ENCODE measurements around the gene DNAH2. TPM values are rescaled to one million over a fixed set of nuclear protein-coding genes. Genes with fewer than 3 reads are reported as not detected.
A peak's percentile ranks its signal among the peaks of the same experiment; 100 is the strongest.

DNAH2 gene
- total RNA-seq, 4 donors from 2014 or later = under 0.01 to 1.4 (median under 0.01) TPM

- Histone ChIP-seq H3K27me3 (no peaks in the 10 kb centered on the region), H3K4me1 (peaks cover 0 to 66% (median 41%) of the 10 kb centered on the region in 4 donors), H3K9me3 (no peaks in the 10 kb centered on the region), H3K27ac (peak overlapping the region; percentile 96 to 99 (median 98)), H3K4me3 (peak overlapping the region in 2 of 4 donors; percentile 22 to 29), H3K36me3 (no peaks in the 10 kb centered on the region)
- WGBS, 2 donors = 14 to 19% methylated on average over 8 to 11 of the region's 12 CpGs
- TF ChIP-seq, protein P1, sequence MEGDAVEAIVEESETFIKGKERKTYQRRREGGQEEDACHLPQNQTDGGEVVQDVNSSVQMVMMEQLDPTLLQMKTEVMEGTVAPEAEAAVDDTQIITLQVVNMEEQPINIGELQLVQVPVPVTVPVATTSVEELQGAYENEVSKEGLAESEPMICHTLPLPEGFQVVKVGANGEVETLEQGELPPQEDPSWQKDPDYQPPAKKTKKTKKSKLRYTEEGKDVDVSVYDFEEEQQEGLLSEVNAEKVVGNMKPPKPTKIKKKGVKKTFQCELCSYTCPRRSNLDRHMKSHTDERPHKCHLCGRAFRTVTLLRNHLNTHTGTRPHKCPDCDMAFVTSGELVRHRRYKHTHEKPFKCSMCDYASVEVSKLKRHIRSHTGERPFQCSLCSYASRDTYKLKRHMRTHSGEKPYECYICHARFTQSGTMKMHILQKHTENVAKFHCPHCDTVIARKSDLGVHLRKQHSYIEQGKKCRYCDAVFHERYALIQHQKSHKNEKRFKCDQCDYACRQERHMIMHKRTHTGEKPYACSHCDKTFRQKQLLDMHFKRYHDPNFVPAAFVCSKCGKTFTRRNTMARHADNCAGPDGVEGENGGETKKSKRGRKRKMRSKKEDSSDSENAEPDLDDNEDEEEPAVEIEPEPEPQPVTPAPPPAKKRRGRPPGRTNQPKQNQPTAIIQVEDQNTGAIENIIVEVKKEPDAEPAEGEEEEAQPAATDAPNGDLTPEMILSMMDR (IDR thresholded peaks at IDR 0.05) = no peak
- no peak for TF ChIP-seq POLR2A (IDR thresholded peaks at IDR 0.05)
- no peak for TF ChIP-seq EP300 (IDR thresholded peaks at IDR 0.05)
- no peak for DNase-seq (ENCODE audit: low spot score in 2 of 2)
These were observed 120.8 kb downstream of the DNAH2 start for GRCh38 chr17:7838090-7839075.

DNA sequence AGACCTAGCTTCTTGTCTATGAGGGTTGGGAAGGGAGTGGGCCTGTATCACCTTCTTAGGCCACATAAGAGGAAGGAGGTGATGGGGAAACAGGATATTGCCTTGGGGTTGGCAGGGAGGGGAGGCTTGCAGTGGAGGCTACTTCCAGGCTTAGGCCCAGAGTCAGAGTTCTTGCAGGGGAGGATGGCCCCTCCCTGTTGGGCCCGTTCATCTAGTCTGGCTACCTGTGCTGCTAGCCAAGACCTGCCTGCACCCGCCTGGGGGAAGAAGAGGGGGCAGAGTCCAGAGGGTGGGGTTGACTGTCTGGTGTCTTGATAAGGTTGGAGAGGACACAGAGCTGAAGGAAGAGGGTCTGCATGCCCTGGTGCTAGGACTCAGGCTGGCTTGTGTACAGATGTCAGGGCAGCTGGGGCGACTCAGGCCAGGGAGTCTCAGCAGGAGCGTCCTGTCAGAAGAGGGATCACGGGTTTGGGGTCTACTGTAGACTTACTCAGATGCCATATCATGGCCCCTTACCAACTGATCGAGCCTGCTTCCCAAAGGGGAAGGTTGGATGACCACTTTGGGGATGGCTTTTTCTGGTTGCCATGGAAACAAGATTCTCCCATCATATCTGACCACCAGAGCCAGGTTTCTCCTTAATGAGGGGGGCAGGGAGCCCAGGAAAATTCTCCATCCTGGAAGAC is 121.8 kb downstream of the DNAH2 start:
- H3K27me3 ChIP-seq = no peaks in the 10 kb centered on the region
- no peaks in the 10 kb centered on the region for H3K36me3 ChIP-seq
- no peak overlapping the region for H3K4me3 ChIP-seq
- TF ChIP-seq, protein P1 (IDR thresholded peaks at IDR 0.05) = no peak
- no peaks in the 10 kb centered on the region for H3K9me3 ChIP-seq
- H3K4me1 ChIP-seq = peaks cover 0 to 64% (median 39%) of the 10 kb centered on the region in 4 donors
- DNase-seq (ENCODE audit: low spot score in 2 of 2) = no peak
- H3K27ac ChIP-seq = peak overlapping the region; percentile 29 to 99 (median 75)
- WGBS, 2 donors = 57 to 62% methylated on average over 6 of the region's 6 CpGs

DNA sequence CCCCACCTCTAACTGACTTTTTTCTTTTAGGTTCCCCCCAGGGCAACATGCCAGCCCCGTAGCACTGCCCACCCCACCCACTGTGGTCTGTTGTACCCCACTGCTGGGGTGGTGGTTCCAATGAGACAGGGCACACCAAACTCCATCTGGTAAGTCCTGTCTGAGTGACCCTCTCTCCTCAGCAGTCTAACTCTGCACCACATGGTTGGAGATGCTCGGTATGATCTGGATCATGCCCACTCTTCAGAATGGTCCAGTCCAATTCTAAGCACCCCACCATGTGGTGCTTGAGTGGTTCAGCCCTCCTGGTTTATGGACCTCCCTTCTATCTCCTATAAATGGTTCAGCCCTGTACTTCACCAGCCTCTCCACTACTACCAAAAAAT is 122.3 kb downstream of the DNAH2 start:
- Histone ChIP-seq H3K36me3 (no peaks in the 10 kb centered on the region), H3K9me3 (no peaks in the 10 kb centered on the region), H3K4me1 (peaks cover 0 to 65% (median 39%) of the 10 kb centered on the region in 4 donors), H3K27ac (peak overlapping the region in 3 of 4 donors; percentile 29 to 99 (median 97)), H3K4me3 (no peak overlapping the region), H3K27me3 (no peaks in the 10 kb centered on the region)
- TF ChIP-seq POLR2A (IDR thresholded peaks at IDR 0.05) (no peak), EP300 (IDR thresholded peaks at IDR 0.05) (no peak)
- TF ChIP-seq, protein P1 (IDR thresholded peaks at IDR 0.05) = no peak
- DNase-seq (ENCODE audit: low spot score in 2 of 2) = no peak
- 42 to 44% methylated on average over 2 of the region's 2 CpGs for WGBS, 2 donors

GRCh38 chr17:7840441-7840840 is 122.9 kb downstream of the DNAH2 start:
- Histone ChIP-seq H3K27me3 (no peaks in the 10 kb centered on the region), H3K4me3 (no peak overlapping the region), H3K4me1 (peaks cover 0 to 71% (median 45%) of the 10 kb centered on the region in 4 donors), H3K36me3 (peaks cover 0 to under 1% (median 0%) of the 10 kb centered on the region in 3 donors), H3K9me3 (no peaks in the 10 kb centered on the region), H3K27ac (peak overlapping the region in 3 of 4 donors; percentile 93 to 99 (median 97))
- WGBS, 2 donors = 34 to 44% methylated on average over 1 of the region's 1 CpG
- TF ChIP-seq EP300 (IDR thresholded peaks at IDR 0.05) (no peak), POLR2A (IDR thresholded peaks at IDR 0.05) (no peak)
- TF ChIP-seq, protein P1 (IDR thresholded peaks at IDR 0.05) = no peak
- no peak for DNase-seq (ENCODE audit: low spot score in 2 of 2)

All from tibial nerve (tissue), 4 donors.